ENCODE data around the gene C11orf98. TPM values are rescaled to one million over a fixed set of nuclear protein-coding genes. Genes with fewer than 3 reads are reported as not detected.

The C11orf98 gene
- total RNA-seq, 1 donor from 2014 or later: 73.6 TPM

GRCh38 chr11:62709247-62710000 lies 44.4 kb upstream of the C11orf98 start:
- H3K36me3 Mint-ChIP-seq (ENCODE audit: unreplicated experiment): no peaks in the 10 kb centered on the region
- peak; percentile 91 for DNase-seq
- peaks cover 28% of the 10 kb centered on the region for H3K9me3 Mint-ChIP-seq (ENCODE audit: unreplicated experiment)
- peaks cover 17% of the 10 kb centered on the region for H3K27me3 Mint-ChIP-seq (ENCODE audit: unreplicated experiment)
- H3K4me1 Mint-ChIP-seq (ENCODE audit: low read depth, unreplicated experiment): peaks cover 8% of the 10 kb centered on the region
- peak overlapping the region; percentile 99 for H3K27ac Mint-ChIP-seq (ENCODE audit: unreplicated experiment)
- TF ChIP-seq, protein P1, sequence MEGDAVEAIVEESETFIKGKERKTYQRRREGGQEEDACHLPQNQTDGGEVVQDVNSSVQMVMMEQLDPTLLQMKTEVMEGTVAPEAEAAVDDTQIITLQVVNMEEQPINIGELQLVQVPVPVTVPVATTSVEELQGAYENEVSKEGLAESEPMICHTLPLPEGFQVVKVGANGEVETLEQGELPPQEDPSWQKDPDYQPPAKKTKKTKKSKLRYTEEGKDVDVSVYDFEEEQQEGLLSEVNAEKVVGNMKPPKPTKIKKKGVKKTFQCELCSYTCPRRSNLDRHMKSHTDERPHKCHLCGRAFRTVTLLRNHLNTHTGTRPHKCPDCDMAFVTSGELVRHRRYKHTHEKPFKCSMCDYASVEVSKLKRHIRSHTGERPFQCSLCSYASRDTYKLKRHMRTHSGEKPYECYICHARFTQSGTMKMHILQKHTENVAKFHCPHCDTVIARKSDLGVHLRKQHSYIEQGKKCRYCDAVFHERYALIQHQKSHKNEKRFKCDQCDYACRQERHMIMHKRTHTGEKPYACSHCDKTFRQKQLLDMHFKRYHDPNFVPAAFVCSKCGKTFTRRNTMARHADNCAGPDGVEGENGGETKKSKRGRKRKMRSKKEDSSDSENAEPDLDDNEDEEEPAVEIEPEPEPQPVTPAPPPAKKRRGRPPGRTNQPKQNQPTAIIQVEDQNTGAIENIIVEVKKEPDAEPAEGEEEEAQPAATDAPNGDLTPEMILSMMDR (IDR thresholded peaks at IDR 0.05; ENCODE audit: partially characterized antibody, unreplicated experiment): no peak
- peak overlapping the region; percentile 98 for H3K4me3 Mint-ChIP-seq (ENCODE audit: unreplicated experiment)

DNA sequence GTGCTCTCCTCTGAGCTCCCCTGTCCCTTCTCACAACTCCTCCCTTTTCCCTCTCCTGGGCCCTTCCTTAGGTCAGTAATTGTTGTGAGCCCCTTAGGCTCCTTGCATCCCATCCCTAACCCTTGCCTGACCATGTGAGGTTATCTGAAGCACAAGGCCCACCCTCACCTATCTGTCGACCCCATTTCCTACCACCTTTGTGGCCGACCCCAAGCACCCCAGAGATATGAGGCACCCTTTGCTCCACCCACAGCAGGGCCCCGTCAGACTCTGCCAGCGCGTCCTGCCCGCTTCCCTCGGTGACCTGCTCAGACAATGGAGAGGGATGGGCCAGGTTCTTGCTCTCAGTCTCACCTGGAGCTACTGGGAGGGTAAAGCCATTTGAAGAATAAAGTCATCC lies 43.8 kb upstream of the C11orf98 start:
- TF ChIP-seq, protein P1 (IDR thresholded peaks at IDR 0.05; ENCODE audit: partially characterized antibody, unreplicated experiment): no peak
- H3K4me3 Mint-ChIP-seq (ENCODE audit: unreplicated experiment): peak overlapping the region; percentile 98
- peak; percentile 29 for DNase-seq

GRCh38 chr11:62708392-62708791 lies 43.4 kb upstream of the C11orf98 start:
- DNase-seq: no peak

More for the DNA sequence above, 43.8 kb upstream of the C11orf98 start:
- Mint-ChIP-seq H3K4me1 (ENCODE audit: low read depth, unreplicated experiment) (peaks cover 8% of the 10 kb centered on the region), H3K9me3 (ENCODE audit: unreplicated experiment) (peaks cover 28% of the 10 kb centered on the region), H3K27me3 (ENCODE audit: unreplicated experiment) (peaks cover 17% of the 10 kb centered on the region), H3K36me3 (ENCODE audit: unreplicated experiment) (no peaks in the 10 kb centered on the region), H3K27ac (ENCODE audit: unreplicated experiment) (peak overlapping the region; percentile 99)

GRCh38 chr11:62707277-62707861 lies 42.4 kb upstream of the C11orf98 start, which contains the start of the genes BSCL2 and GNG3:
BSCL2 (minus strand) TSS chr11:62707424; CDS start chr11:62707195, 229 bp downstream.
GNG3 (plus strand) TSS chr11:62707676; CDS start chr11:62708296, 620 bp downstream.
- TF ChIP-seq, protein P1 (IDR thresholded peaks at IDR 0.05; ENCODE audit: partially characterized antibody, unreplicated experiment): no peak
- DNase-seq: peak; percentile 99
- Mint-ChIP-seq H3K4me1 (ENCODE audit: low read depth, unreplicated experiment) (peaks cover 8% of the 10 kb centered on the region), H3K9me3 (ENCODE audit: unreplicated experiment) (peaks cover 25% of the 10 kb centered on the region), H3K27me3 (ENCODE audit: unreplicated experiment) (peaks cover 17% of the 10 kb centered on the region), H3K4me3 (ENCODE audit: unreplicated experiment) (peak within 1 kb of the TSS; percentile 98), H3K27ac (ENCODE audit: unreplicated experiment) (peak within 1 kb of the TSS; percentile 99), H3K36me3 (ENCODE audit: unreplicated experiment) (no peaks in the 10 kb centered on the region)

More at GRCh38 chr11:62708392-62708791, 43.4 kb upstream of the C11orf98 start:
- Mint-ChIP-seq H3K27ac (ENCODE audit: unreplicated experiment) (peak overlapping the region; percentile 99), H3K4me3 (ENCODE audit: unreplicated experiment) (peak overlapping the region; percentile 98), H3K27me3 (ENCODE audit: unreplicated experiment) (peaks cover 17% of the 10 kb centered on the region), H3K4me1 (ENCODE audit: low read depth, unreplicated experiment) (peaks cover 8% of the 10 kb centered on the region), H3K9me3 (ENCODE audit: unreplicated experiment) (peaks cover 25% of the 10 kb centered on the region), H3K36me3 (ENCODE audit: unreplicated experiment) (no peaks in the 10 kb centered on the region)
- TF ChIP-seq, protein P1 (IDR thresholded peaks at IDR 0.05; ENCODE audit: partially characterized antibody, unreplicated experiment): no peak
